ENCODE results near the gene ORC6.

The ORC6 gene

DNA sequence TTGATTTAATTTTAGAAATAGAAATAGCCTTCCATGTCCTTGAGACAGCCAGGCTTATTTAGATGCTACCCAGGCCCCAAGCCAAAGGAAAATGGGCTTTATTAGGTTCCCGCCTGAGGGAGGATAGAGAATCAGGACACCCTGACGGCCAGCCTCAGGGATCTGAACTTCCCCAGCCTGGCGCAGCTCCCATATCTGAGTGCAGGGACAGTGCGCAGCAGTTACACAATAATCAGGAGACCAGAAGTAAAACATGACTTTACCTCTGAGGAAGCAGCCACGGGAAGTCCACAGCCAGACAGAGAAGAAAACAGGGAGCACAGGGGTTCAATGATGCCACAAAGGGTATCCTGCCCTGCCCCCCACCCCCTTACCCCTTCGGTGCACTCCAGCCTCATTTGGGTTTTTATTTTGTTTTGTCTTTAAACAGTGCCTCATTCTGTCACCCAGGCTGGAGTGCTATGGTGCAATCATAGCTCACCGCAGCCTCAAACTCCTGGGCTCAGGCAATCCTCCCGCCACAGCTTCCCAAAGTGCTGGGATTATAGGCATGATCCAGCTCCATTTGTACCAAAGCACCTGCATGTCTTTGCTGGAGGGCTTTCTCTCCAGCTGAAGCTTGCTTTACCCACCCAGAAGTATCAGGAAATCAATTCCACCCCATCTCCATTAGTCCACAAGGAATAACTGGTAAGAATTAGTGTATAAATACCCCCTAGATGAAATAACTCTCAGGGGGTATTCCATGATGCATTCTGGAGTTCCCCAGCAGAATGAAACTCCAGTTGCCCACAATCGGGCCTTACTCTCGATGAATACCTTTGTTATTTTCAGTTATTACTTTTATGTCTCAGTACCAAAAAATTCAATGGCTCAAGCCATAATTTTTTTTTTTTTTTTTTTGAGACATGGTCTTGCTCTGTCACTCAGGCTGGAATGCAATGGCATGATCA, 21.9 kb downstream of the ORC6 start:
- Mint-ChIP-seq H3K27me3 (no peaks in the 10 kb centered on the region), H3K36me3 (ENCODE audit: insufficient read depth) (no peaks in the 10 kb centered on the region), H3K4me1 (no peaks in the 10 kb centered on the region), H3K27ac (ENCODE audit: low read depth) (no peak overlapping the region), H3K9me3 (no peaks in the 10 kb centered on the region), H3K4me3 (no peak overlapping the region)
- DNase-seq (ENCODE audit: low spot score in 2 of 2) (no peak), ATAC-seq (replicated peaks; ENCODE audit: extremely low read depth, poor library complexity, severe bottlenecking) (no peak)

DNA sequence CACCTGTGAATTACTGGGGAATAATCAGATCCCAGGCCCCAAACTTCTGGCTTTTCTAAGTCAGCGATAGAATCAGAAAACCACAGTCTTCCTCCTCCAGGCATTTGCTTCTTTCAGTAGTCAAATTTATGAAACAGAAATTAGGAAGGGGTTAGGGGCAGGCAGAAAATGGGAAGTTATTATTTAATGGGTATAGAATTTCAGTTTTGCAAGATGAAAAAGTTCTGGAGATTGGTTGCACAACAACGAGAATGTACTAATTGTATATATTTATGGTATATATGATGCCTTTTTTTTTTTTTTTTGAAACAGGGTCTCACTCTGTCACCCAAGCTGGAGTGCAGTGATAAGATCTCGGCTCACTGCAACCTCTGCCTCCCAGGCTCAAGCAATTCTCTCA, 23.5 kb downstream of the ORC6 start:
- H3K27ac Mint-ChIP-seq (ENCODE audit: low read depth), result no peak overlapping the region
- no peak for DNase-seq (ENCODE audit: low spot score in 2 of 2)
- ATAC-seq (replicated peaks; ENCODE audit: extremely low read depth, poor library complexity, severe bottlenecking), result no peak
- H3K4me3 Mint-ChIP-seq, result no peak overlapping the region
- H3K9me3 Mint-ChIP-seq, result no peaks in the 10 kb centered on the region
- H3K4me1 Mint-ChIP-seq, result no peaks in the 10 kb centered on the region
- H3K36me3 Mint-ChIP-seq (ENCODE audit: insufficient read depth), result no peaks in the 10 kb centered on the region
- no peaks in the 10 kb centered on the region for H3K27me3 Mint-ChIP-seq

DNA sequence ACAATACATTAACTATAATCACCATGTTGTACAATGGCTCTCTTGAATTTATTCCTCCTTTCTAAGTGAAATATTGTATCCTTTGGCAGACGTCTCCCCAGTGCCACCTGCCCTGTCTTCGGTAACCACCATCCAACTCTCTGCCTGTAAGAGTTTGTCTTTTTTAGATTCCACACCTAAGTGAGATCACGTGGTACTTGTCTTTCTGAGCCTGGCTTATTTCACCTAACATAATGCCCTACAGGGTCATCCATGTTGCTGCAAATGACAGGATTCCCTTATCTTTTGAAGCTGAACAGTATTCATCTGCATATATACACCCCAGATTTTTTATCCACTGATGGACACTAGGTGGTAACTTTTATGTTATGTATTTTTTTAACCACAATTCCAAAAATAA, 24.2 kb downstream of the ORC6 start:
- Mint-ChIP-seq H3K36me3 (ENCODE audit: insufficient read depth) (no peaks in the 10 kb centered on the region), H3K4me3 (no peak overlapping the region), H3K27ac (ENCODE audit: low read depth) (no peak overlapping the region), H3K27me3 (no peaks in the 10 kb centered on the region), H3K9me3 (no peaks in the 10 kb centered on the region), H3K4me1 (no peaks in the 10 kb centered on the region)
- ATAC-seq (replicated peaks; ENCODE audit: extremely low read depth, poor library complexity, severe bottlenecking), result no peak
- DNase-seq (ENCODE audit: low spot score in 2 of 2), result no peak

DNA sequence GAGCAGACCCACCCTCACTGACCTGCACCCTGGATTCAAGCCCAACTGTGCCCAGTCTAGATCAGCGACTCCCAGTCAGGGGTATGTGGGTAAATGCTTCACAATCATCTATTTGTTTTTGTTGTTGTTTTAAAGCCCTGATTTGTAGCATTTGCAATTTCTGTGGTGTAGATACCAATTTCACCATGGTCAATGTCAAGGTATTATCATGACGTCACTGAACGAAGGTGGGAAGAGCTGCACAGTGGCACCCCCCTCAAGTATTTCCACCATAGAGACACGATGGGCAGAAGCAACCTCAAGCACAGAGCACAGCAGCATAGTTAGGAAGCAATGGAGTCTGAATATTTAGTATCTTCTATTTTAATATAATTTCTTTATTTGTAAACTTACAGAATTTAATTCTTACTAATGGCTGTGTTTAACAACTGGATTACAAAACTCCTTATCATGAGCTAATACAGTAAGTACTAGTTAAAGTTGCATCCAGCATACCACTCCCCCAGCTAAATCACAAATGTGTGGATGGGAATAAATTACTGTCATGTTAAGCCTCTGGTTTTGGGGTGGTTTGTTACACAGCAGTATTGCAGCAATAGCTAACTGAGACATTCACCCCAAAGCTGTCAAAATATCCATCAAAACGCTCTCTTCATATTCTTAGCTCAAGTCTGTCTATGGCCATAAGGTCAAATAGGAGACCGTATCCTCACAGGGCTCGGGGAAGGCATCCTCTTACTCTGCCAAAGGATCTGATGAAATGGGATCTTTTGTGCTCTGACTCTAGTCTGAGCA, 25.5 kb downstream of the ORC6 start:
- DNase-seq (ENCODE audit: low spot score in 2 of 2), result no peak
- H3K4me3 Mint-ChIP-seq, result no peak overlapping the region
- no peaks in the 10 kb centered on the region for H3K4me1 Mint-ChIP-seq
- no peak for ATAC-seq (replicated peaks; ENCODE audit: extremely low read depth, poor library complexity, severe bottlenecking)
- H3K9me3 Mint-ChIP-seq, result no peaks in the 10 kb centered on the region
- H3K27me3 Mint-ChIP-seq, result no peaks in the 10 kb centered on the region
- H3K27ac Mint-ChIP-seq (ENCODE audit: low read depth), result no peak overlapping the region
- no peaks in the 10 kb centered on the region for H3K36me3 Mint-ChIP-seq (ENCODE audit: insufficient read depth)

DNA sequence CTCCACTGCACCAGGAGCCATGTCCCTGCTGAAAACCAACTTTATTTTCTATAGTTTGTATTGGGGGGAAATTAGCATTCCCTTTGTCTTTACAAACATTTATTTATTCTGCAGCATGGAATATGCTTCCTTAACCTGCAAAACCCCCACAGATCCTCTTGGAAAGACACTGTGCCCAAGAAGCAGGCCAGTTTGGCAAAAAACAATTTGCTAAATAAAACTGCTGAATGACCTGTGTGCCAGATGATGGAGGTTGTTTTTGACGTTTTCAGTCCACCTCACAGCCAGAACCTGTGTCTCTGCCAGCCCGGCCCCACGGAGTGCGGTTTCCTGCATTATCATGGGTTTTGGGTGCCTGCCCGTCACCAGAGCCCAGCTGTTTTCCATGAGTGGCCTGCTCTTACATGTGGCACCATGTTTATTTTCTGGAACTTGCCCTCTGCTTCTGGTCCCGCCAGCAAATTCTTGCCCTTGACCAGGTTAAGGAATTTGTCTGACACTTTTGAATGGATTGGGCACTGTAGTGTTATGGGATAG, 26.4 kb downstream of the ORC6 start:
- no peaks in the 10 kb centered on the region for H3K36me3 Mint-ChIP-seq (ENCODE audit: insufficient read depth)
- no peaks in the 10 kb centered on the region for H3K4me1 Mint-ChIP-seq
- no peaks in the 10 kb centered on the region for H3K27me3 Mint-ChIP-seq
- H3K4me3 Mint-ChIP-seq, result no peak overlapping the region
- H3K9me3 Mint-ChIP-seq, result no peaks in the 10 kb centered on the region
- no peak for ATAC-seq (replicated peaks; ENCODE audit: extremely low read depth, poor library complexity, severe bottlenecking)
- no peak for DNase-seq (ENCODE audit: low spot score in 2 of 2)
- H3K27ac Mint-ChIP-seq (ENCODE audit: low read depth), result no peak overlapping the region

DNA sequence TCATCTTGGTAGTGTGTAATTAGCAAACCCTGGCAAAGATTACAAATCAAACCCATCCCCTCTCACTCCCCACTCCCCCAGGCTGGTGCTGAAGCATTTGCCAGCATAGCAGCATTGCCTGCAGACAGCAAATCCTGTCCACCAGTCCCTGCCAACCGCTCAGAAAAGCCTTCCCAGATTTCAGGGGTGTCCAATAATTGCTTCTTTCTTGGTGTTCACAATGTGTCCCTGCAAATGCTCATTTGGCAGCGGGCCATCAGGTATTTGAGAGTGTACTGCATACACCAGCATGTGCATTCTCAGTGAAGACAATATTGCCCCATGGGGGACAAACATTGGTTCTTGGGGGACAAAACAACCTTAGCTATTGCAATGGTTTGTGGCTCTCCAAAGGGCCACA, 28.2 kb downstream of the ORC6 start:
- H3K4me1 Mint-ChIP-seq, result no peaks in the 10 kb centered on the region
- no peak overlapping the region for H3K4me3 Mint-ChIP-seq
- no peaks in the 10 kb centered on the region for H3K27me3 Mint-ChIP-seq
- no peak overlapping the region for H3K27ac Mint-ChIP-seq (ENCODE audit: low read depth)
- ATAC-seq (replicated peaks; ENCODE audit: extremely low read depth, poor library complexity, severe bottlenecking), result no peak
- no peaks in the 10 kb centered on the region for H3K36me3 Mint-ChIP-seq (ENCODE audit: insufficient read depth)
- no peak for DNase-seq (ENCODE audit: low spot score in 2 of 2)
- no peaks in the 10 kb centered on the region for H3K9me3 Mint-ChIP-seq

DNA sequence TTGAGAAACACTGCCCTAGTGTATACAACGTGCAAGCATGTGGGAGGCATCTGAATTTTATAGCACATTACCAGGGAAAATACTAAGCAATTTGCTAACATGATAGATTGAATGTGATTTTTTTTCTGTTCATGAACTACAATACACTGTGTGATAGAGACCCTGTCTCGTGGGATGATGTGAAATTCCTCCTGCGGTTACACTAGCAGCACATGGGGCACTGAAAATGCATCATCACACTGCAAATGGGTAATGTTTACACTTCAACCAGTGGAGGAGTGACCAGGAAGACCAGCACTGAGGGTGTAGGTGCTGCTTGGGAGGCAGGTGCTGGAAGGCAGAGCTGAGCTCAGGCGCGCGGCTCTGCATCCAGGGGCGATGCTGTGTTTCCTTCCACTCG, 28.8 kb downstream of the ORC6 start:
- H3K36me3 Mint-ChIP-seq (ENCODE audit: insufficient read depth), result no peaks in the 10 kb centered on the region
- no peak overlapping the region for H3K27ac Mint-ChIP-seq (ENCODE audit: low read depth)
- ATAC-seq (replicated peaks; ENCODE audit: extremely low read depth, poor library complexity, severe bottlenecking) (no peak), DNase-seq (ENCODE audit: low spot score in 2 of 2) (no peak)
- H3K9me3 Mint-ChIP-seq, result no peaks in the 10 kb centered on the region
- H3K4me1 Mint-ChIP-seq, result no peaks in the 10 kb centered on the region
- no peak overlapping the region for H3K4me3 Mint-ChIP-seq
- no peaks in the 10 kb centered on the region for H3K27me3 Mint-ChIP-seq

DNA sequence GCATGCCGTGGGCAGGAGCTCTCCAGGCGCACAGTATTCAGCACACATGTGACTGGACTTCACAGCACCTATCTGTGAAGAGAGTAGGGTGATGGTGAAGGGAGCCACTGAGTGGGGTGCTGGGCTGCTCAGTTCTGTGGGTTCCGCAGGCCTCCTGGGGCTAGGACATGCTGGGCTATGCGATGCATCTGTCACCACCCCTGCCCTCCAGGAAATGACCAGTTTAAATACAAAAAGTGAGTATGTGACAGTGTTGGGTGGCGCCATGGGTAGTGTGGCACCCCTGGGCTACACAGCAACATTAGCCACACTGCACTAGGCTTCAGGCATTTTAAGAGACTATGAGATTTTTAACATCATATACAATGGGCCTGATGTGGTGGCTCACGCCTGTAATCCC, 30.1 kb downstream of the ORC6 start:
- no peaks in the 10 kb centered on the region for H3K36me3 Mint-ChIP-seq (ENCODE audit: insufficient read depth)
- H3K9me3 Mint-ChIP-seq, result no peaks in the 10 kb centered on the region
- no peaks in the 10 kb centered on the region for H3K27me3 Mint-ChIP-seq
- ATAC-seq (replicated peaks; ENCODE audit: extremely low read depth, poor library complexity, severe bottlenecking), result no peak
- H3K4me3 Mint-ChIP-seq, result no peak overlapping the region
- no peak overlapping the region for H3K27ac Mint-ChIP-seq (ENCODE audit: low read depth)
- no peak for DNase-seq (ENCODE audit: low spot score in 2 of 2)
- no peaks in the 10 kb centered on the region for H3K4me1 Mint-ChIP-seq

DNA sequence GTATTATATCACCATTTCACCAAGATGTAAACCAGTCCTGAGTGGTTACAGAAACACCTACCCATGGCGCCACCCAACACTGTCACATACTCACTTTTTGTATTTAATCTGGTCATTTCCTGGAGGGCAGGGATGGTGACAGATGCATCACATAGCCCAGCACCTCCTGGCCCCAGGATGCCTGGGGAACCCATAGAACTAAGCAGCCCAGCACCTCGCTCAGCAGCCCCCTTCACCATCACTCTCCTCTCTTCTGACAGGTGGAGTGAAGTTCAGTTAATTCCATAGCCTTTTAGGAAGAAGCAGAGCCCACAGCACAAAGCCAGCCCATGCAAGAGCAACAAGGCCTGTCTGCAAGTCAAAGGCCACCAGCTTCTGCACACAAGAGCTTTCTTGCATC, 31.2 kb downstream of the ORC6 start:
- Mint-ChIP-seq H3K36me3 (ENCODE audit: insufficient read depth) (no peaks in the 10 kb centered on the region), H3K27me3 (no peaks in the 10 kb centered on the region), H3K27ac (ENCODE audit: low read depth) (no peak overlapping the region), H3K4me1 (no peaks in the 10 kb centered on the region), H3K9me3 (no peaks in the 10 kb centered on the region), H3K4me3 (no peak overlapping the region)
- ATAC-seq (replicated peaks; ENCODE audit: extremely low read depth, poor library complexity, severe bottlenecking) (no peak), DNase-seq (ENCODE audit: low spot score in 2 of 2) (no peak)

DNA sequence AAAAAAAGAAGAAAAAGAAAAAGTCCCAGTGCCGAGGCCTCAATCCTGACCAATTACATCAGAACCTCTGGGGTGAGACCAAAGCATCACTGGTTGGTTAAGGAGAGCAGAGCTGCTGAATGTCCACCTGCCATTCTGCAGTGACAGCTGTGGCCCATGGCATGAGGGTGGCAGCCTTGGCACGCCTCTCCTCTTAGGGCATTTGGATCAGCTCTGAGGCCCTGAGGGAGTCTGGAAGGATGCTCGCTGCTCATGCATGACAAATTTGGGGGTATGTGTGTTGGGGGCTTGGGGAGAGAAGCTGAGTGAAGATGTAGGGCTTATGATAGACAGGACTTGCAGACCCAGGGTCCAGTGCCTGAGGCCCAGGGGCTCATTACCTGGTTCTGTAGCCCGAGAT, 32.4 kb downstream of the ORC6 start:
- Mint-ChIP-seq H3K9me3 (no peaks in the 10 kb centered on the region), H3K4me3 (no peak overlapping the region), H3K36me3 (ENCODE audit: insufficient read depth) (peaks cover 2% of the 10 kb centered on the region), H3K27ac (ENCODE audit: low read depth) (no peak overlapping the region), H3K27me3 (no peaks in the 10 kb centered on the region), H3K4me1 (no peaks in the 10 kb centered on the region)
- DNase-seq (ENCODE audit: low spot score in 2 of 2) (no peak), ATAC-seq (replicated peaks; ENCODE audit: extremely low read depth, poor library complexity, severe bottlenecking) (no peak)

DNA sequence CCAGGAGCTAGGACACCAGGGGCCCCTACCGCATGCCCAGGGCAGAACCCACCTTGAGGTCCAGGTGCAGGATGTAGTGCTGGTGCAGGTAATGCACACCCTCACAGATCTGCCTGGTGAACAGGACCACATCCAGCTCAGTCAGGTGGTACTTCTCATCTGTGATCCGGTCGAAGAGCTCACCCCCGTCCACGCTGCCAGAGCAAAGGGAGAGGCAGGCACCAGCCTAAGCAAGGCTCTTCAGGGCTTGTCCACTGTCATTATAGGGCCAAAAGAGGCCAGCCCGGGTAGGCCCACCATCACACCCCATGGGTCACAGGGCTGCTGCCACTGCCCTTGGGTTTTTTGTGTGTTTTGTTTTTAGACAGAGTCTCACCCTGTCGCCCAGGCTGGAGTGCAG, 37.7 kb downstream of the ORC6 start:
- H3K27me3 Mint-ChIP-seq, result no peaks in the 10 kb centered on the region
- DNase-seq (ENCODE audit: low spot score in 2 of 2) (no peak), ATAC-seq (replicated peaks; ENCODE audit: extremely low read depth, poor library complexity, severe bottlenecking) (no peak)
- no peaks in the 10 kb centered on the region for H3K9me3 Mint-ChIP-seq
- no peak overlapping the region for H3K4me3 Mint-ChIP-seq
- H3K36me3 Mint-ChIP-seq (ENCODE audit: insufficient read depth), result peaks cover 2% of the 10 kb centered on the region
- no peak overlapping the region for H3K27ac Mint-ChIP-seq (ENCODE audit: low read depth)
- no peaks in the 10 kb centered on the region for H3K4me1 Mint-ChIP-seq

DNA sequence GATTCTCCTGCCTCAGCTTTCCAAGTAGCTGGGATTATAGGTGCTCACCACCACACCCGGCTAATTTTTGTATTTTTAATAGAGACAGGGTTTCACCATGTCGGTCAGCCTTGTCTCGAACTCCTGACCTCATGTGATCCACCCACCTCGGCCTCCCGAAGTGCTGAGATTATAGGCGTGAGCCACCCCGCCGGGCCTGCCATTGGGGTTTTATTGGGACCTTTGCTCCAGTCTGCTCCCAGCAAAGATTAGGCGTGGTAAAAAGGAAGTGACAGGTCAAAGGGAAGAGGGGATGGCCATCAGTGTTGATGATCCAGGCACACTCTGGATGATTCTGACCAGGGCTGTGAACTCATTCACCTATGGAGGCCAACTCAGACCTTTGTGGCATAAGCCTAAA, 38.2 kb downstream of the ORC6 start:
- no peaks in the 10 kb centered on the region for H3K9me3 Mint-ChIP-seq
- no peaks in the 10 kb centered on the region for H3K4me1 Mint-ChIP-seq
- H3K27me3 Mint-ChIP-seq, result no peaks in the 10 kb centered on the region
- no peak for DNase-seq (ENCODE audit: low spot score in 2 of 2)
- no peak for ATAC-seq (replicated peaks; ENCODE audit: extremely low read depth, poor library complexity, severe bottlenecking)
- no peak overlapping the region for H3K4me3 Mint-ChIP-seq
- no peak overlapping the region for H3K27ac Mint-ChIP-seq (ENCODE audit: low read depth)
- H3K36me3 Mint-ChIP-seq (ENCODE audit: insufficient read depth), result peaks cover 2% of the 10 kb centered on the region

DNA sequence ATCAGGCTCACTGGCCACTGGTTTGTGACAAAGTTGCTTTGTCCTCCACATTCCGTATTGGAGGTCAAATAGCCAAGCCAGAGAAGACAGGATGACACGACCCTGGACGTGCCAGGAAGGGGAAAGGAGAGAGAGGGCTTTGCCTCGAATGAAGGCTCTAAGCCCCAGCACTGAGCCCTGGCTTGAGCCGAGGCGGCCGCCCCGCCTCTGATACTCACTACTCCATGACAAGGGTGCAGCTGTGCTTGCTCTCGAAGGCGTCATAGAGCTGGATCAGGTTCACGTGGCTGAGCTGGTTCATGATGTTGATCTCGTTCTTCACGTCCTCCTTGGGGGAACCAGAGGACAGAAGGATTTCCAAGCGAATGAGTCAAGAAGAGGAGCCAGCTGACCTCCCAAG, 39.3 kb downstream of the ORC6 start:
- no peak overlapping the region for H3K4me3 Mint-ChIP-seq
- H3K9me3 Mint-ChIP-seq, result no peaks in the 10 kb centered on the region
- H3K27me3 Mint-ChIP-seq, result no peaks in the 10 kb centered on the region
- H3K27ac Mint-ChIP-seq (ENCODE audit: low read depth), result no peak overlapping the region
- ATAC-seq (replicated peaks; ENCODE audit: extremely low read depth, poor library complexity, severe bottlenecking) (no peak), DNase-seq (ENCODE audit: low spot score in 2 of 2) (no peak)
- H3K36me3 Mint-ChIP-seq (ENCODE audit: insufficient read depth), result peaks cover 2% of the 10 kb centered on the region
- no peaks in the 10 kb centered on the region for H3K4me1 Mint-ChIP-seq
